ENCODE results near the gene NDUFB7.

DNA sequence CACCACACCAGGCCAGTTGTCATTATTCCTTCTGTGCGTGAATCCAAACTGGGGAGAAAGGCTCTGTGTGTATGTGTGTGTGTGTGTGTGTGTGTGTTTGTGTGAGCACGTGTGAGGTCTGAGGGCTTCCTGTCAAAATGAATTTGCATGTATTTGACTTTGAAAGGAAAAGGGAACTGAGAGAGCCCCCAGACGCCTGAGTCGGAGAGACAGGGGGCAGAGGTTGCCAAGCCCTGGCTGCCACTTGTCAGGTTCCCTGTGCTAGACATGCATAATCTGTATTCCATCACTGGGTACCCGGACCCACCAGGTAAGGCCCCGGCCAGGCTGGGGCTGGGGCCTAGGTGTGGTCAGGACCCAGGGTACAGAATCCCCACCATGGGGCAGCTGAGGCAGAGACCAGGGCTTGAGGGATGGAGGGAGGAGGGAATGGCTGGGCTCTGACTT lies 11.1 kb upstream of the NDUFB7 start, which contains the start of gene CLEC17A:
- TF ChIP-seq, protein P1, sequence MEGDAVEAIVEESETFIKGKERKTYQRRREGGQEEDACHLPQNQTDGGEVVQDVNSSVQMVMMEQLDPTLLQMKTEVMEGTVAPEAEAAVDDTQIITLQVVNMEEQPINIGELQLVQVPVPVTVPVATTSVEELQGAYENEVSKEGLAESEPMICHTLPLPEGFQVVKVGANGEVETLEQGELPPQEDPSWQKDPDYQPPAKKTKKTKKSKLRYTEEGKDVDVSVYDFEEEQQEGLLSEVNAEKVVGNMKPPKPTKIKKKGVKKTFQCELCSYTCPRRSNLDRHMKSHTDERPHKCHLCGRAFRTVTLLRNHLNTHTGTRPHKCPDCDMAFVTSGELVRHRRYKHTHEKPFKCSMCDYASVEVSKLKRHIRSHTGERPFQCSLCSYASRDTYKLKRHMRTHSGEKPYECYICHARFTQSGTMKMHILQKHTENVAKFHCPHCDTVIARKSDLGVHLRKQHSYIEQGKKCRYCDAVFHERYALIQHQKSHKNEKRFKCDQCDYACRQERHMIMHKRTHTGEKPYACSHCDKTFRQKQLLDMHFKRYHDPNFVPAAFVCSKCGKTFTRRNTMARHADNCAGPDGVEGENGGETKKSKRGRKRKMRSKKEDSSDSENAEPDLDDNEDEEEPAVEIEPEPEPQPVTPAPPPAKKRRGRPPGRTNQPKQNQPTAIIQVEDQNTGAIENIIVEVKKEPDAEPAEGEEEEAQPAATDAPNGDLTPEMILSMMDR (conservative IDR thresholded peaks at IDR 0.05; ENCODE audit: low read depth in 2 of 2), result no peak
- no peak for TF ChIP-seq EZH2phosphoT487 (IDR thresholded peaks at IDR 0.05; ENCODE audit: unreplicated experiment)
- no peak for TF ChIP-seq CREB1 (CRISPR knock-in tag; IDR thresholded peaks at IDR 0.05; ENCODE audit: low read depth)
- TF ChIP-seq EZH2 (IDR thresholded peaks at IDR 0.05; ENCODE audit: low read depth, unreplicated experiment), result no peak

Measured in GM23338 (cell line).